HEK293T (cell line): Measurements from ENCODE around the gene FLNA.

ENCODE experiments used
- FOXA1 ChIP-seq: fragments of 450-650 bp; IDR thresholded peaks from 2 replicates; pipeline ENCODE4 v1.6.1; 2016; ENCODE audit warnings: mild to moderate bottlenecking
- SUZ12 ChIP-seq: fragments of 450-650 bp; IDR thresholded peaks from 2 replicates; pipeline ENCODE4 v1.6.1; 2016; ENCODE audit warnings: mild to moderate bottlenecking
- TARDBP ChIP-seq: fragments of 450-650 bp; IDR thresholded peaks from 2 replicates; pipeline ENCODE4 v1.6.1; 2016
- ZNF384 ChIP-seq: fragments of 450-650 bp; IDR thresholded peaks from 2 replicates; pipeline ENCODE4 v1.6.1; 2016

DNA sequence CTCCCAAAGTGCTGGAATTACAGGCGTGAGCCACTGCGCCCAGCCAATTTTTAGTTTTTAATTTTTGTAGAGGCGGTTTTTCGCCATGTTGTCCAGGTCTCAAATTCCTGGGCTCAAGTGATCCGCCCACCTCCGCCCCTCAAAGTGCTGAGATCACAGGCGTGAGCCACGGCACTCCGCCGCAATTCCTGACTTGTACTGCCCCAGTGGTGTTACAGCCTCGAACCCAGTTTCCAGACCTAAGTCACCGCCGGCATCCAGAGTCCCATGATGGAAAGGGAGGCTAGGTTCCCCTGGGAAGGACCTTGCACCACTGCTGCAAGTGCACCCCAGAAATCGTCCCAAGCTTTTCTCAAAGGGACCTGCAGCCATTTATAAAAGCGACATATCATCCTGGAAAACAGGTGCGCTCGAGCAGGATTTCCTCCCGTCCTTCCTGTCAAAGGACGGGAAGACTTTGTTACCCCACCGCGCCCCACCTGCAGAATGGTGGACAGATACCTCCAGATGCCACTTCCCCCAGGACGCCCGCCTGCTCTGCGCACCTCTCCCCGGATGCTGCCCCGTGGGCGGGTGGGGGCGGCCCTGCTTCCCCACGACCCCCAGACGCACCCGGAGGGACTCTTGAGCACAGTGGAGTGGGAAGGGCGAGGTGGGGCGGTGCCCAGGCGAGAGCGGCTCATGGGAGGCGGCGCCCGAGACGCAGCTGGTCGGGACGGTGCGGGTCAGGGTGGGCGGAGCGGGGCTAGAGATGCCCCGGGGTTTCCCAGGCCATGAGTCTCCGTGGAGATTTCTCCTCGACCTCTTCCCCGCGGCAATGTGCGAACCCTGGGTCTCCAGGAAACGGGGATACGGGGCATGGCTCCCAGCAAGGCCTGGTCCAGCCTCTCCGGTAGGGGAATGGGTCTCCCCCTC, 22.8 kb upstream of the FLNA start:
- TF ChIP-seq TARDBP (no peak), ZNF384 (no peak), SUZ12 (no peak), FOXA1 (no peak)
